SU-DHL-6 (cell line): Measurements from ENCODE around the gene HIVEP1.

ENCODE experiments used
- CTCF ChIP-seq: fragments of 200-600 bp; sonication (generic); IDR thresholded peaks from one replicate; pipeline ENCODE4 v1.5.1; 2017; ENCODE audit warnings: antibody characterized with exemption, mild to moderate bottlenecking, low read length, moderate library complexity; ENCODE audit not compliant: insufficient read depth, poor library complexity, severe bottlenecking
- EZH2phosphoT487 ChIP-seq: fragments of 200-600 bp; sonication (generic), shearing (Covaris generic); conservative IDR thresholded peaks from 2 replicates; pipeline ENCODE4 v1.6.1; 2018; ENCODE audit warnings: mild to moderate bottlenecking, antibody characterized with exemption, low read length, moderate library complexity, mixed read lengths

- TF ChIP-seq CTCF: no peak
- no peak for TF ChIP-seq EZH2phosphoT487
These were observed 153.2 kb downstream of the HIVEP1 start for GRCh38 chr6:12165297-12165696.
